Omental fat pad (tissue), 4 donors: ENCODE results near the gene COPS4. TPM values are rescaled to one million over a fixed set of nuclear protein-coding genes. Genes with fewer than 3 reads are reported as not detected.
A peak's percentile ranks its signal among the peaks of the same experiment; 100 is the strongest.
"Not testable (repeated sequence)": the region's sequence is repeated elsewhere in the genome, so short reads cannot be mapped to it uniquely, and the experiment has no call there.

Experiments
- ATAC-seq: fragments of 150-250 bp; one replicate; pipeline ENCODE4 v1.9.1; 2016; ENCODE audit warnings: mild to moderate bottlenecking, moderate library complexity; ENCODE audit not compliant: low FRiP score
- DNase-seq: peaks from one replicate; pipeline ENCODE4 v3.0.0-alpha.2; 2019; ENCODE audit warnings: low spot score
- total RNA-seq, 4 donors: library from RNA; depleted of rRNA; stranded (reverse); fragments of >200 nt; gene quantifications; one replicate each; pipeline ENCODE4 v1.1.0, GENCODE V29; 2016
- TF ChIP-seq, protein P1 (sequence below), 3 donors: fragments of 450-650 bp; IDR thresholded peaks; one replicate each; pipeline ENCODE4 v1.5.1; 2016 to 2017; ENCODE audit warnings: antibody characterized with exemption in 3 of 3, mild to moderate bottlenecking in 3 of 3, moderate library complexity in 2 of 3

COPS4 gene
- total RNA-seq, 4 donors from 2014 or later: 30.3 to 47.1 (median 39.1) TPM

DNA sequence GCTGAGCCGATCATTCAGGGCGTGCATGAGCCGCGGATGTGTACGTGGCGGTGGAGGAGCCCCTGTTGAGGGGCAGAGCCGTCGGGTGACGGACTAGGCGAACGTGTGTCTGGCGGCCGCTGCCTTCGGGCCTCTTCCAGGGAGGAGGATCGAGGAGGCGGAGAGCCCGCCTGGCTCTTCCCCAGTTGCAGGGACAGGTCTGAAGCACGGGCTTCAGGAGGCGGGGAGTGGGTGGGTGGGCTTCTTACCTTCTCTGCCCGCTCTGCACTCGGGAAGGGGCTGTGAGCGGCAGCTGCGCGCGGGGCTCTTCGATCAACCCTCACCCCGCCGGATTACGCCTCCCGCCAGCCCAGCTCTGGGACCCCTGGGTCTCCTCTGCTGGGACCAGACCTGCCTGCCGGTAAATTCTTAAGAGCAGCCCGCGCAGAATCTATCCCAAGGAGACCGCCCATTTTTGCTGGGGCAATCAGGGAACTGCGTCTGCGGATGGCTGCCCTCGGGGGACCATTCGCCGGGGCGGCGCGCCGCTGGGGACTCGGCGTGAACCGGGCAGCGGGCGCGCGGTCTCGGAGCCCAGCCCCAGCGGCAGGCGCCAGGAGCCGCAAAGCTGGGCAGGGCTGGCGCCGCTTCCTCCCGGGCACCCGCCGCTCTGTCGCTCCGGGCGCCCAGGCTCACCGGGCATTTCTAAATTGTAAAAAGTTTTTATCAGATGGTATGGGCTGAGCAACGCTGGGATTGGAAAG, 74.7 kb downstream of the COPS4 start:
- TF ChIP-seq, protein P1, sequence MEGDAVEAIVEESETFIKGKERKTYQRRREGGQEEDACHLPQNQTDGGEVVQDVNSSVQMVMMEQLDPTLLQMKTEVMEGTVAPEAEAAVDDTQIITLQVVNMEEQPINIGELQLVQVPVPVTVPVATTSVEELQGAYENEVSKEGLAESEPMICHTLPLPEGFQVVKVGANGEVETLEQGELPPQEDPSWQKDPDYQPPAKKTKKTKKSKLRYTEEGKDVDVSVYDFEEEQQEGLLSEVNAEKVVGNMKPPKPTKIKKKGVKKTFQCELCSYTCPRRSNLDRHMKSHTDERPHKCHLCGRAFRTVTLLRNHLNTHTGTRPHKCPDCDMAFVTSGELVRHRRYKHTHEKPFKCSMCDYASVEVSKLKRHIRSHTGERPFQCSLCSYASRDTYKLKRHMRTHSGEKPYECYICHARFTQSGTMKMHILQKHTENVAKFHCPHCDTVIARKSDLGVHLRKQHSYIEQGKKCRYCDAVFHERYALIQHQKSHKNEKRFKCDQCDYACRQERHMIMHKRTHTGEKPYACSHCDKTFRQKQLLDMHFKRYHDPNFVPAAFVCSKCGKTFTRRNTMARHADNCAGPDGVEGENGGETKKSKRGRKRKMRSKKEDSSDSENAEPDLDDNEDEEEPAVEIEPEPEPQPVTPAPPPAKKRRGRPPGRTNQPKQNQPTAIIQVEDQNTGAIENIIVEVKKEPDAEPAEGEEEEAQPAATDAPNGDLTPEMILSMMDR (IDR thresholded peaks at IDR 0.05): no peak
- DNase-seq (no peak), ATAC-seq (peak; percentile 83)

DNA sequence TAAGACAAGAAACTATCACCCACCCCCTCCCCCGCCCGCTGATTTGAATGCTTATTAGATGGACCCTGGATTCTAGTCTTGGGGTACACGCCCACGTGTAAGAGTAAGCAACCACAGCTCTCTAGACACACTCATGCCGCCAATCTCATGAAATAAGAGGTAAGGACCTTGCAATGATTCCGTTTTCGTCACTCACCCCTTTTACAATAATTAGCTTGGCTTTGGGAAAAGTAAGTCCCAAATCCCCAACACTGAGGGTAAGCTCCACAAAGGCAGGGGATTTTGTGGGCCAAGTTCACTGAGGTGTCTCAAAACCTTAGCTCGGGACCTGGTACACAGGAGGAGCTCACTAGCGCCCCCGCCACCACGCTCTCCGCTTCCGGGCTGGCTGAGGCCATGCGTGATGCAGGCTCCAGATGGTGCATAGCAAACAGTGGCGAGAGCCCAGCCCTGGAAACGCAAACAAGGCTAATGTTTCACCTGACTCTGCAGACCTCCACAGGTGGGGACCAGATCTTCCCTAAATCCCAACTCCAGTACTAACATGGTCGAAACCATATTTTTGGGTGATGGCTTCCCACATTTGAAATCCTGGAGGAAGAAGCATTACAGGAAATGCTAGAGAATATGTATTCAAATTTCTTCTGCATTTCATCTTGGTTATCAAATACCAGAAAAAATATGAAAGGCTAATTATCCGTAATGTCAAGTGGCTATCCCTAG, 75.4 kb downstream of the COPS4 start:
- TF ChIP-seq, protein P1 (IDR thresholded peaks at IDR 0.05): no peak
- peak; percentile 51 for DNase-seq
- peak; percentile 96 for ATAC-seq

DNA sequence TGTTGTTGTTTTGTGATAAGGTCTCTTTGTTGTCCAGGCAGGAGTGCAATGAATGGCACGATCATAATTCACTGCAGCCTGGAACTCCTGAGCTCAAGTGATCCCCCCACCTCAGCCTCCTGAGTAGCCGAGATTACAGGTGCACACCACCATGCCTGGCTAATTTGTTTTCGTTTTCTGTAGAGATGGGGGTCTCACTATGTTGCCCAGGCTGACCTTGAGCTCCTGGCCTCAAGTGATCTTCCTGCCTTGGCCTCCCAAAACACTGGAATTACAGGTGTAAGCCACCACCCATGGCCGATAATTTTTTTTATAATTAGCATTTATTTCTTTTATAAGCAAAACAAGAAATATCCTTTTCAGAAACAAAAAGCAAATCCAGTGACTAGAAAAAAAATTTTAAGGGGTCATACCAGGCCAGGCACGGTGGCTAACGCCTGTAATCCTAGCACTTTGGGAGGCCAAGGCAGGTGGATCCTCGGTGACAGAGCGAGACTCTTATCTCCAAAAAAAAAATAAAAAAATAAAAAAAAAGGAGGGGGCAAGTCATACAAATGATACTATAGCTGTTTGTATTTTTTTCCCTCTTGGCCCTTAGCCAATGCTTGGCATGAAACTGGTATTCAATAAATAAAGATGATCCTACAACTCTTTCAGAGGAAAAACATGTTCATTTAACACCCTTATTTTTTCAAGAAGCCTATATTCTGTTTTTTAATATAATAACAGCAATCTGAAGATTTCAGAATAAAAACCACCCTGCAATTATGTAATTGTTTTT, 76.2 kb downstream of the COPS4 start:
- ATAC-seq: no peak
- DNase-seq: no peak
- TF ChIP-seq, protein P1 (IDR thresholded peaks at IDR 0.05): no peak

DNA sequence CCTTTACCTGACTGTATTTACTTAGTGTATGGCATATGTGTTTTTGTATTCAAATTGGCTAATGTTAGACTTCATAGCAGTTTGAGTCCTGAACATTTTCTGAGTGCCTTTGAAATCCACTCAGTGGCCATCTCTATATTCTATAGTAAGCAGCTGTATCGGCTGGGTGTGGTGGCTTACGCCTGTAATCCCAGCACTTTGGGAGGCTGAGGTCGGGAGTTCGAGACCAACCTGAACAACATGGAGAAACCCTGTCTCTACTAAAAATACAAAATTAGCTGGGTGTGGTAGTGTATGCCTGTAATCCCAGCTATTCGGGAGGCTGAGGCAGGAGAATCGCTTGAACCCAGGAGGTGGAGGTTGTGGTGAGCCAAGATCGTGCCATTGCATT, 76.8 kb downstream of the COPS4 start:
- DNase-seq, ATAC-seq: not testable (repeated sequence)

DNA sequence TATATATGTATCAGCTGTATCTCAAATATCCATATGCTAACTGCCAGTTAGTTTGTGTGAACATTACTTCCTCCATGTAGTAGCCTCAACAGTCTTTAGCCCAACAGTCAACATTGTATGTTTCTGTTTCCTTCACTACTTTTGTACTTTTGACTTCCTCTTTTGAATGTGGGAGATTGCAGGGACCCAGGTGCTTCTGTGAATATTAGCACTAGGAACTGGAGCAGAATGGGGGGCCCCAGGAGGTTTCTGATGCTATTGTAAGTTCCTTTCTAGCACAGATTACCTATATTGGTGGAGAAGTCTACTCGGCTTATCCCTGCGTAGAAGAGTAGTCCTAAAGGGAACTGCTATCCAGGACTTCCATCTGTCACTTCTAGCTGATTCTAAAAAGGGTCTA, 77.2 kb downstream of the COPS4 start:
- TF ChIP-seq, protein P1 (IDR thresholded peaks at IDR 0.05): no peak
- ATAC-seq: no peak
- DNase-seq: no peak

DNA sequence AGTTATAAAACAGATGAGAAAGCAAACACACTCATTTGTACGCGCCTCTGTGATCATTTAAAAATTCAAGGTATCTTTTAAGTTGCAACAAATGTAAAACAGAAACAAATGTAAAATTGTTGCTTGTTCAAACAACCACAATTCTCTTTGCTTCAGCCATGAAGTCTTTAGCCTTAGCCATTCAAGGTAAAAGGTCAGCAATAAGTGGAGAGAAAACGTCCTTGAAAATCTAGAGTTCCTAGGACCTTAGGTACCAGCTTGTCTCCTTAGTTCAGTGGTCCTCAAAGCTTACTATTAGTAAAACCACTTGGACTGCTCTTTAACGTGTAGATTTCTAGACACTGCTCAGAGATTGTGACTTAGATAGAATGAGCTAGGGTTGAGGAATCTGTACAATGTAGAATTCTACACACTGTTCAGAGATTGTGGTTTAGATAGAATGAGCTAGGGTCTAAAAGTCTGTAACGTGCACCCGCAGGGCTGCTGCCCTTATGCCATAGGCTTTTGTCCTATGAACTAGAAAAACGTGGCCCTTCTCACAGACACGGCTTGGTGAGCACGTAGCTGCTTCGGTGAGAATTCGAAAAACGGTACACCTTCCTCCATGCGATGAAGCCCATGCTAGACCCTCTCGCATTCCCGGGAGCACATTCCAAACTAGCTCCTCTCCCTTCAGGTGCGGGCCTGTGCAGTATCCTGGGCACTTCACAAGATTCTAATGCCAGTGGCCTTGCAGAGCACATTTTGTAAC, 77.9 kb downstream of the COPS4 start:
- ATAC-seq (no peak), DNase-seq (no peak)
- TF ChIP-seq, protein P1 (IDR thresholded peaks at IDR 0.05): no peak

DNA sequence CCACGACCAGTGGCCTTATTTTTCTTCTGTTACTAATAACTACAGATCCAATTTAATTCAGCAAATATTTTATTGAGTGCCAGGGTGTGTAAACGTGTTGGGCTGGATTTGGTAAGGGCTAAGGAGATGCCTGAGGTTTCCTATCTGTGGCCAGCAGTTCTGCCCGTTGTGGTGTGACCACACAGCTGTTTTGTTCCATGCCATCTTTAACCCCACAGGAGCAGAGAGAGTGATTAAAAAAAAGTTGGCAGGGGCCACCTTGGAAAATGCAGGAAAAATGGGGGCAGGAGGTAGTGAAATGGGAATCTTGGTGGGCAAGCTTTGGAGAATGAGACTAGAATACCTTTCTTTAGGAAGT, 78.4 kb downstream of the COPS4 start:
- DNase-seq (no peak), ATAC-seq (no peak)
- TF ChIP-seq, protein P1 (IDR thresholded peaks at IDR 0.05): no peak
